Tibial nerve (tissue), 4 donors: ENCODE measurements around the gene LGR5. TPM values are rescaled to one million over a fixed set of nuclear protein-coding genes. Genes with fewer than 3 reads are reported as not detected.

Experiments used
- DNase-seq, 2 donors: peaks; one replicate each; pipeline ENCODE4 v3.0.0-alpha.2; 2019; ENCODE audit warnings: low spot score in 2 of 2
- H3K27ac ChIP-seq, 4 donors: fragments of 200-600 bp; sonication (generic) in 3 of 4; one replicate each; pipeline ENCODE4 v1.5.1; 2017 to 2019; ENCODE audit warnings: mild to moderate bottlenecking in 1 of 4
- H3K27me3 ChIP-seq, 2 donors: fragments of 200-600 bp; sonication (generic) in 1 of 2; one replicate each; pipeline versions ENCODE4 v1.5.1 to v1.6.0; 2017 to 2019
- H3K36me3 ChIP-seq, 3 donors: fragments of 200-600 bp; sonication (generic); one replicate each; pipeline ENCODE4 v1.5.1; 2018 to 2019
- H3K4me1 ChIP-seq, 4 donors: fragments of 200-600 bp; sonication (generic) in 3 of 4; one replicate each; pipeline ENCODE4 v1.5.1; 2017 to 2019
- H3K4me3 ChIP-seq, 4 donors: fragments of 200-600 bp; sonication (generic) in 3 of 4; one replicate each; pipeline ENCODE4 v1.5.1; 2017 to 2019; ENCODE audit warnings: mild to moderate bottlenecking in 1 of 4, moderate library complexity in 1 of 4
- H3K9me3 ChIP-seq, 4 donors: fragments of 200-600 bp; sonication (generic) in 3 of 4; one replicate each; pipeline ENCODE4 v1.5.1; 2017 to 2019
- EP300 ChIP-seq, 2 donors: sonication (generic); formaldehyde crosslinking; IDR thresholded peaks; one replicate each; pipeline ENCODE4 v1.6.1; 2017; ENCODE audit warnings: antibody characterized with exemption in 2 of 2, mild to moderate bottlenecking in 1 of 2
- POLR2A ChIP-seq, 2 donors: fragments of 450-650 bp; IDR thresholded peaks; one replicate each; pipeline ENCODE4 v1.6.1; 2017; ENCODE audit warnings: antibody characterized with exemption in 2 of 2, mild to moderate bottlenecking in 2 of 2, moderate library complexity in 2 of 2
- WGBS, 2 donors: methylation state at CpG; one replicate each; pipeline ENCODE4 v1.1.5; 2018; 5-methylcytosine and 5-hydroxymethylcytosine counted together
- total RNA-seq, 4 donors: library from RNA; depleted of rRNA; stranded (reverse); fragments of >200 nt; gene quantifications; one replicate each; pipeline ENCODE4 v1.1.0, GENCODE V29; 2016
- TF ChIP-seq, protein P1 (sequence below), 5 experiments: fragments of 200-600 bp in 3 of 5; fragments of 450-650 bp in 2 of 5; sonication (generic) in 3 of 5; IDR thresholded peaks; one replicate each; pipeline ENCODE4 v1.5.1; 2016 to 2019; ENCODE audit warnings: antibody characterized with exemption in 5 of 5, mild to moderate bottlenecking in 3 of 5, moderate library complexity in 2 of 5

LGR5 gene
- total RNA-seq, 4 donors from 2014 or later: 1.6 to 11.1 (median 7.7) TPM

DNA sequence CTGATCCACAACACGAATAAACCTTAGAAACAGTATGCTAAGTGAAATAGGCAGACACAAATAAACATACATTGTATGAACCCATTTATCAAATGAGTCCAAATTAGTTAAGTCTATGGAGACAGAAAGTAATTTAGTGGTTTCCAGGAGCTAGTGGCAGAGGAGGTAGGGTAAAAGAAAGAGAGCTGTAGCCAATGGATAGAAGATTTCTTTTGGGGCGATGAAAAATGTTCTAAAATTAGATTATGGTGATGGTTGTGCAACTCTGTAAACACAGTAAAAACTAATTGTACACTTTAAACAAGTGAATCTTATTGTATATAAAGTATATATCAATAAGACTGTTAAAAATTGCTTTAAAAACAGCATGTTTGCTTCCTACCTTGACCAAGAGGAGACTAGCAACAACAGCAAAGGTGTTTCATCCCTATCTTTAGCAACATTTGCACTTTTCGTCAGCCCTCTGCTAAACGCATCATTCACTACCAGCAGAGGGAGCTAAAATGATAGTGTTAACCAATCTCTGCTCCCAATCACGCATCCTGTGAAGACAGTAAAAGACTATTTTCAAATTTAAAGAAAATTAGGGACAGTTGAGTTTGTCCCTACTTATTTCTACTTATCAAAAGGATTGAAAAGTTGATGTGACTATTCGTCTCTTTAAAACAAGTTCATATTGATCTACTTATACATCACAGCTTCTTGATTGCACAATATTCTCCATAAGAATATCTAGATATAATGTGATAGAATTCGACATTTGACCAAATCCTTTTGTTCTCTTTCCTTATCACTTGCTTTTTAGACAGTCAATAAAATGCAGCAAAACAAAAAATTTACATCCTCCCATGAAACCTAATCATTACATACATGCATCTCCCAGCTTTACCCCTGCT is 24.0 kb upstream of the LGR5 start:
- TF ChIP-seq, protein P1, sequence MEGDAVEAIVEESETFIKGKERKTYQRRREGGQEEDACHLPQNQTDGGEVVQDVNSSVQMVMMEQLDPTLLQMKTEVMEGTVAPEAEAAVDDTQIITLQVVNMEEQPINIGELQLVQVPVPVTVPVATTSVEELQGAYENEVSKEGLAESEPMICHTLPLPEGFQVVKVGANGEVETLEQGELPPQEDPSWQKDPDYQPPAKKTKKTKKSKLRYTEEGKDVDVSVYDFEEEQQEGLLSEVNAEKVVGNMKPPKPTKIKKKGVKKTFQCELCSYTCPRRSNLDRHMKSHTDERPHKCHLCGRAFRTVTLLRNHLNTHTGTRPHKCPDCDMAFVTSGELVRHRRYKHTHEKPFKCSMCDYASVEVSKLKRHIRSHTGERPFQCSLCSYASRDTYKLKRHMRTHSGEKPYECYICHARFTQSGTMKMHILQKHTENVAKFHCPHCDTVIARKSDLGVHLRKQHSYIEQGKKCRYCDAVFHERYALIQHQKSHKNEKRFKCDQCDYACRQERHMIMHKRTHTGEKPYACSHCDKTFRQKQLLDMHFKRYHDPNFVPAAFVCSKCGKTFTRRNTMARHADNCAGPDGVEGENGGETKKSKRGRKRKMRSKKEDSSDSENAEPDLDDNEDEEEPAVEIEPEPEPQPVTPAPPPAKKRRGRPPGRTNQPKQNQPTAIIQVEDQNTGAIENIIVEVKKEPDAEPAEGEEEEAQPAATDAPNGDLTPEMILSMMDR (IDR thresholded peaks at IDR 0.05): peak; percentile 52 to 77 (median 73)
- no peak for TF ChIP-seq POLR2A (IDR thresholded peaks at IDR 0.05)
- Histone ChIP-seq H3K36me3 (no peaks in the 10 kb centered on the region), H3K27me3 (no peaks in the 10 kb centered on the region), H3K27ac (no peak overlapping the region), H3K4me3 (no peak overlapping the region), H3K4me1 (peaks cover 0 to 5% (median 0%) of the 10 kb centered on the region in 4 donors), H3K9me3 (peaks cover 0 to 21% (median 1%) of the 10 kb centered on the region in 4 donors)
- DNase-seq: peak in 1 of 2 donors; percentile 55
- 28 to 29% methylated on average over 7 of the region's 7 CpGs for WGBS, 2 donors

DNA sequence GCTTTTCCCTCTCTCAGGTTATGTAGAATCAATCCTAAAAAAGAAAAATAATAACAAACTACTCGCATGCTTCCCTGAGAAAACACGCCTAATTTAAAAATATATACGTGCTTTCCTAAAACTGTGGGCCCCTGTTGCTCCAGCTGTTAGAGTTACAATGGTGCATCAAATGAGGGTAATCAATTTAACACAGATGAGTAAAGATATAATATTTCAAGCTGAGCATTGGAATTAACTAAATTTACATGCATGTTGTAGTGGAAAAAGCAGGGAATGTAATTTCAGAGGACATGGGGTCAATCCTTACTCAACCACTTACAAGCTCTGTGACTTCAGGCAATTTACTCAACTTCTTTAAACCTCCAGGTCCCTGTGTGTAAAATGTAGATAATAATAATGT is 22.4 kb upstream of the LGR5 start:
- Histone ChIP-seq H3K36me3 (no peaks in the 10 kb centered on the region), H3K9me3 (peaks cover 0 to 11% (median 1%) of the 10 kb centered on the region in 4 donors), H3K27me3 (no peaks in the 10 kb centered on the region), H3K27ac (no peak overlapping the region), H3K4me3 (no peak overlapping the region), H3K4me1 (peaks cover 0 to 5% (median 0%) of the 10 kb centered on the region in 4 donors)
- no peak for DNase-seq
- TF ChIP-seq EP300 (IDR thresholded peaks at IDR 0.05): no peak
- no peak for TF ChIP-seq POLR2A (IDR thresholded peaks at IDR 0.05)
- TF ChIP-seq, protein P1 (IDR thresholded peaks at IDR 0.05): no peak
- WGBS, 2 donors: 90 to 93% methylated on average over 3 of the region's 3 CpGs

DNA sequence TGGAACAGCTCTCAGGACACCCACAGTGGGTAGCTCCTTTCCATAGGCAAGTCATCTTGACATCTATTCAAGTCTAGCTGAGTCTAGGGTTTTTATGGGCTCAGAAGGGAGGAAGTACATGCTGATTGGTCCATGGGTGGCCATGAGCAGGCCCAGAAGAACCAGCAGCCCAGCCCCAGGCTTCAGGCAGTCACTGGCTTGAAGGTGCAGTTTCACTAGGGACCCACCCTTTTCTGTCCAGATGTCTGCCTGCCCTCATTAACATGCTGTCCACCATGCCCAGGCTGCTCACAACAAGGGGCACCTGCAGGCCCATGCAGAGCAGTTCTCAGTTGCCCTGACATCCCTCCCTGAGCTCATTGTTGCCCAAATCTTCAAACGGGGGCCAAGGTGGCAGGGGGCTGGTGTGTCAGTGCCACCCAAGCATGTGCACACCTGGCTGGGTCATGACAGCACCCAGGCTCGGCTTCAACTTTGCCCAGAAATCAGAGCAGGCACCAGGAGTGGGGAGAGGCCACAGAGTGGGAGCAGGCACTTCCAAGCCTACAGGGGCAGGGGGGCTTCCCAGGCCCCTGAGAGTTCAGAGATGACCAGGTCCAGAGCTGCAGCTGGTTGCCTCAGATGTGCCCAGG is 18.7 kb upstream of the LGR5 start:
- no peak for DNase-seq
- WGBS, 2 donors: 90 to 100% methylated on average over 1 to 2 of the region's 2 CpGs
- no peaks in the 10 kb centered on the region for H3K36me3 ChIP-seq
- H3K4me1 ChIP-seq: no peaks in the 10 kb centered on the region
- H3K9me3 ChIP-seq: no peaks in the 10 kb centered on the region
- H3K4me3 ChIP-seq: no peak overlapping the region
- H3K27ac ChIP-seq: no peak overlapping the region
- TF ChIP-seq, protein P1 (IDR thresholded peaks at IDR 0.05): no peak
- TF ChIP-seq POLR2A (IDR thresholded peaks at IDR 0.05) (no peak), EP300 (IDR thresholded peaks at IDR 0.05) (no peak)
- H3K27me3 ChIP-seq: no peaks in the 10 kb centered on the region

DNA sequence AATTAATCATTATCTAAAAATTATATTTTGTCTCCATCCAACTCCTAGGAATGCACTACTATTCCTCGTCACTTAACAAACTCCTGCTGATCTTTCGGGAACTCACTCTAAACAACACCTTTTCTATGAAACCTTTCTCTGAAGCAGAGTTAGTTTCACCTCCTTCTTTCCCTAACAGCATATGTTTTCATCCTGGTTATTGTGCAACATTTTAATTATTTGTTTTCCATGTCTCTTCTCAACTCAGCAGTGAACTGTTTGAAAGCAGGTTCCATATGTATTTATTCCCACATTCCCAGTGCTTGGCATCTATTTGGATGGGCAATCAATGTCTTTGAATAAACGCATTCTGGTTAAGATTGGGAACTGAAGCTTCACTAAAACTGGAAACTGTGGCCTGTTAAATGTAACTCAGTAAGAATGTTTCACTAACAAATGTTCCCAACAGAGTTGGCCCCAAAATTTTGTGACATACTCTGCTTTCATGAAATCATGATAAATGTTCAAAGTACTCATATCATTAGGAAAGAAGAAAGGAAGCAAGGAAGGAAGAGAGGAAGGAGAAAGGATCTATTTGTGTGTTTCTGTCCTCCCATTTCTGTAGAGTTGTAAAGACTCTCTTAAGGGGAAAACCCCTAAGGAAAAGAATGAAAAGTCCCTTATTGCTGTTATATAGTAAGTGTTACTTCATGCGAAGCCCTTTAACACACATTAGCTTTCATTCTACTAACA is 13.9 kb upstream of the LGR5 start:
- peak overlapping the region in 1 of 4 donors; percentile 32 for H3K27ac ChIP-seq
- no peaks in the 10 kb centered on the region for H3K36me3 ChIP-seq
- no peak for DNase-seq
- TF ChIP-seq POLR2A (IDR thresholded peaks at IDR 0.05): no peak
- TF ChIP-seq, protein P1 (IDR thresholded peaks at IDR 0.05): no peak
- no peak for TF ChIP-seq EP300 (IDR thresholded peaks at IDR 0.05)
- no peaks in the 10 kb centered on the region for H3K27me3 ChIP-seq
- no peak overlapping the region for H3K4me3 ChIP-seq
- 72 to 82% methylated on average over 4 of the region's 4 CpGs for WGBS, 2 donors
- H3K9me3 ChIP-seq: no peaks in the 10 kb centered on the region
- H3K4me1 ChIP-seq: peaks cover 0 to 4% (median 0%) of the 10 kb centered on the region in 4 donors
